HepG2 (cell line): Measurements from ENCODE around the gene ZNF526. TPM values are rescaled to one million over a fixed set of nuclear protein-coding genes. Genes with fewer than 3 reads are reported as not detected.

Source experiments
- CREB1 ChIP-seq, 2 experiments: fragments of 450-650 bp in 1 of 2; IDR thresholded peaks; 2 replicates each; pipeline ENCODE4 v1.6.1; 2016 to 2017; ENCODE audit warnings: control low read depth in 1 of 2, mild to moderate bottlenecking in 1 of 2, missing compliant biosample characterization in 1 of 2, missing genetic modification characterization in 1 of 2
- CREM ChIP-seq, 2 experiments: sonication (generic) in 1 of 2; formaldehyde crosslinking in 1 of 2; IDR thresholded peaks; 2 replicates each; pipeline versions ENCODE4 v1.4.0 to v1.6.1; 2016 to 2020; ENCODE audit warnings: antibody characterized with exemption in 1 of 2, mild to moderate bottlenecking in 1 of 2, missing genetic modification reagents in 1 of 2
- EEA1 ChIP-seq: sonication (generic); formaldehyde crosslinking; IDR thresholded peaks from 2 replicates; pipeline ENCODE4 v1.5.1; 2020; ENCODE audit warnings: mild to moderate bottlenecking, missing genetic modification reagents, borderline replicate concordance
- FOXM1 ChIP-seq: sonication (generic); formaldehyde crosslinking; IDR thresholded peaks from 2 replicates; pipeline ENCODE4 v1.5.0; 2020; ENCODE audit warnings: missing genetic modification reagents
- HDAC1 ChIP-seq: sonication (generic); formaldehyde crosslinking; IDR thresholded peaks from 2 replicates; pipeline ENCODE4 v1.5.1; 2020; ENCODE audit warnings: mild to moderate bottlenecking, missing genetic modification reagents
- HMGXB4 ChIP-seq, 2 experiments: sonication (generic) in 1 of 2; formaldehyde crosslinking in 1 of 2; IDR thresholded peaks; 2 replicates each; pipeline versions ENCODE4 v1.4.0 to v1.6.1; 2018 to 2020; ENCODE audit warnings: missing genetic modification reagents in 2 of 2, borderline replicate concordance in 1 of 2, low read depth in 1 of 2, mild to moderate bottlenecking in 1 of 2, missing biosample characterization in 1 of 2
- HNRNPH1 ChIP-seq: fragments of 200-400 bp; formaldehyde crosslinking; optimal IDR thresholded peaks from 2 replicates; pipeline ENCODE3; 2017; ENCODE audit warnings: mild to moderate bottlenecking, low read depth, low read length
- HOXA5 ChIP-seq: sonication (generic); formaldehyde crosslinking; IDR thresholded peaks from 2 replicates; pipeline ENCODE4 v1.4.0; 2020; ENCODE audit warnings: missing genetic modification reagents
- KDM2A ChIP-seq: sonication (generic); formaldehyde crosslinking; IDR thresholded peaks from 2 replicates; pipeline ENCODE4 v1.4.0; 2020; ENCODE audit warnings: low read depth, missing genetic modification reagents, borderline replicate concordance
- MAFK ChIP-seq, 2 experiments: IDR thresholded peaks in 1 of 2; conservative IDR thresholded peaks in 1 of 2; 2 replicates each; pipeline ENCODE4 v1.6.1; 2011; ENCODE audit warnings: improper control_type of control experiment in 2 of 2, low read length in 2 of 2
- NCOA1 ChIP-seq: sonication (generic); formaldehyde crosslinking; IDR thresholded peaks from 2 replicates; pipeline ENCODE4 v1.9.0; 2021; ENCODE audit warnings: missing genetic modification reagents
- PITX1 ChIP-seq: sonication (generic); formaldehyde crosslinking; IDR thresholded peaks from 2 replicates; pipeline ENCODE4 v1.5.1; 2020; ENCODE audit warnings: mild to moderate bottlenecking, missing genetic modification reagents
- POLR2AphosphoS5 ChIP-seq: IDR thresholded peaks from 2 replicates; pipeline ENCODE4 v1.6.1; 2012; ENCODE audit warnings: low read depth, low read length
- TFDP1 ChIP-seq: IDR thresholded peaks from 2 replicates; pipeline ENCODE4 v1.6.1; 2016; ENCODE audit warnings: missing compliant biosample characterization, missing genetic modification reagents, borderline replicate concordance
- ZFP37 ChIP-seq: sonication (generic); formaldehyde crosslinking; IDR thresholded peaks from 2 replicates; pipeline ENCODE4 v1.4.0; 2020; ENCODE audit warnings: missing genetic modification reagents, borderline replicate concordance
- ZHX2 ChIP-seq, 2 experiments: sonication (generic) in 1 of 2; formaldehyde crosslinking in 1 of 2; IDR thresholded peaks; 2 replicates each; pipeline versions ENCODE4 v1.6.1 to v1.9.0; 2014 to 2022; ENCODE audit warnings: antibody characterized with exemption in 1 of 2, borderline replicate concordance in 1 of 2, inconsistent platforms in 1 of 2, low read depth in 1 of 2, missing genetic modification reagents in 1 of 2
- ZNF616 ChIP-seq: sonication (generic); formaldehyde crosslinking; IDR thresholded peaks from 2 replicates; pipeline ENCODE4 v1.5.0; 2020; ENCODE audit warnings: low read depth, mild to moderate bottlenecking, missing genetic modification reagents
- ZNF740 ChIP-seq: sonication (generic); formaldehyde crosslinking; IDR thresholded peaks from 2 replicates; pipeline ENCODE4 v1.4.0; 2020; ENCODE audit warnings: missing genetic modification reagents
- ZSCAN29 ChIP-seq: sonication (generic); formaldehyde crosslinking; conservative IDR thresholded peaks from 2 replicates; pipeline ENCODE4 v1.4.0; 2020; ENCODE audit warnings: mild to moderate bottlenecking, missing genetic modification reagents
- polyA plus RNA-seq, 8 experiments: library from polyadenylated mRNA; depleted of rRNA in 3 of 8; stranded (reverse) in 7 of 8; unstranded in 1 of 8; fragments of >200 nt; fragmentation: Illumina TruSeq in 4 of 8; extraction: Trizol in 4 of 8; gene quantifications; 2 replicates each; pipeline versions ENCODE4 v1.2.1 to v1.2.3, GENCODE V29; 2011 to 2016; ENCODE audit warnings: low read depth in 4 of 8, missing spikeins in 1 of 8, mixed read lengths in 1 of 8; ENCODE audit not compliant: insufficient read depth in 1 of 8
- total RNA-seq, 5 experiments: library from RNA; depleted of rRNA; stranded (reverse); fragments of >200 nt; fragmentation: Illumina TruSeq; extraction: Trizol; gene quantifications; 2 replicates each; pipeline ENCODE4 v1.2.3, GENCODE V29; 2016; ENCODE audit warnings: low read depth in 1 of 5

The ZNF526 gene
- total and polyA plus RNA-seq, 2 of the 13 experiments (the other 11 are each of a cell fraction or from before 2014, with no cell fraction given) = 3.3 to 8.4 TPM

- no peak for TF ChIP-seq ZHX2 (IDR thresholded peaks at IDR 0.05; ENCODE audit: low read depth)
- TF ChIP-seq ZHX2 (CRISPR knock-in tag; IDR thresholded peaks at IDR 0.05; ENCODE audit: borderline replicate concordance) = no peak
- no peak for TF ChIP-seq CREM (IDR thresholded peaks at IDR 0.05)
- no peak for TF ChIP-seq CREM (CRISPR knock-in tag; IDR thresholded peaks at IDR 0.05)
- TF ChIP-seq EEA1 = no peak
- no peak for TF ChIP-seq PITX1 (CRISPR knock-in tag)
- no peak for TF ChIP-seq CREB1 (IDR thresholded peaks at IDR 0.05)
- no peak for TF ChIP-seq CREB1 (CRISPR knock-in tag; IDR thresholded peaks at IDR 0.05)
- TF ChIP-seq HMGXB4 (CRISPR knock-in tag; IDR thresholded peaks at IDR 0.05; ENCODE audit: borderline replicate concordance in 1 of 2, low read depth in 1 of 2) = peak in 1 of 2 experiments; percentile 47; a peak in 2 of 4 replicates
- TF ChIP-seq HNRNPH1 = peak; percentile 82
- peak; percentile 50 for TF ChIP-seq POLR2AphosphoS5
- TF ChIP-seq MAFK (conservative IDR thresholded peaks at IDR 0.05 in 1 of 2, IDR thresholded peaks at IDR 0.05 in 1 of 2; ENCODE audit: low read length in 2 of 2) = no peak
- TF ChIP-seq ZSCAN29 = no peak
- no peak for TF ChIP-seq HDAC1 (CRISPR knock-in tag)
- TF ChIP-seq FOXM1 (CRISPR knock-in tag) = no peak
- no peak for TF ChIP-seq ZNF740 (CRISPR knock-in tag)
- no peak; the same call in 1 of the 2 replicates for TF ChIP-seq ZNF616 (CRISPR knock-in tag)
- TF ChIP-seq NCOA1 (CRISPR knock-in tag) = no peak
- TF ChIP-seq KDM2A = peak; percentile 78
- no peak for TF ChIP-seq TFDP1 (CRISPR knock-in tag)
- TF ChIP-seq ZFP37 (CRISPR knock-in tag) = 0 out of 2 replicates have a peak, but pooled peaks have one; percentile 15
- peak; percentile 55; the same call in 1 of the 2 replicates for TF ChIP-seq HOXA5 (CRISPR knock-in tag)
These were observed 26.2 kb downstream of the ZNF526 start (continued) for GRCh38 chr19:42246143-42246921.
